GM21526 (cell line): ENCODE results near the gene SKP1.

Source experiments
- ATAC-seq: cut with Tn5 transposase; IDR thresholded peaks from one replicate; pipeline ENCODE4 v1.9.1; 2021; ENCODE audit warnings: moderate library complexity; ENCODE audit not compliant: unreplicated experiment, low FRiP score

Gene SKP1

DNA sequence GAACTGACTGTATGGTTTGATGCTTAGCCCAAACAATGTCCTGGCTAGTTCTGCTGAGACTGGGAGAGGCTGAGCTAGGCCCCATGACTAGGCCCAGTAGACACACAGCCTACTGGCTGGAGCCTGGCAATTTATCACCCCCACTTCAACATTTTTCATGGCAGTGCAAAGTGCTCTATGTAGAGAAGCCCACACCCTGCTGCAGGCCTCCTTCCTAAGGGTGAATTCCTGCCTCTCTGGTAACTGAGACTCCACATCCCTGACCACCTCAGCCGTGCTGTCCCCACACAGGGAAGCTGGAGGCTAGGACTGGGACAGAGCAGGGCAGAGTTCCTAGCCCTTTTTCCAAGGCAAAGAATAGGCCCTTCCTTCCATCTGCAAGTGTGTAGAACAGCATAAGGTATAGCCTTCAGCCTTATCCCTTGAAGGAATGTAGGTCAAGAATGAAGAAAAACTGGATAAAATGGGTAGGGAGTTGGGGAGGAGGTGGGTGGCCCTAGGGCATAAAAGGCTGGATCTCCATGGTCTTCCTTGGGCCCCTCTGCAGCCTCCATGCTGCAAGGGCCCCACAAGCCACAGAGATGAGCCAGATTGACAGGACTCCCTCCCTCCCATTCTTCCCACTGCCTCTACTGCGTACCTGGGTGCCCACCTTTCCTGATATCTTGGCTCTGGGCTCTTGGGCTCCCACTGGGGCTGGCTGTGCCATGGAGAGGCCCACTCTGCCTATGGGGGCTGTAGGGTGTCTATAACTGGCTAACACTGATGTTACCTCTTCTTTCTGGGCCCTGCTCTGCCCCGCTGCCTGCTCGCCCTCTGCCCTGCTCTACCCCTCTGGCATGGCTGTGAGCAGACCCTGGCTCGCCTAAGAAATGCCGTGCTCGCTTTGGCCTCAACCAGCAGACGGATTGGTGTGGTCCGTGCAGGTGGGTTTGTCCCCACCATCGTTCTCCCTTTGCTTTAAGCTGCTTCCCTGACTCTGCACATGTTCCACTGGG, 32.5 kb downstream of the SKP1 start:
- no peak for ATAC-seq

DNA sequence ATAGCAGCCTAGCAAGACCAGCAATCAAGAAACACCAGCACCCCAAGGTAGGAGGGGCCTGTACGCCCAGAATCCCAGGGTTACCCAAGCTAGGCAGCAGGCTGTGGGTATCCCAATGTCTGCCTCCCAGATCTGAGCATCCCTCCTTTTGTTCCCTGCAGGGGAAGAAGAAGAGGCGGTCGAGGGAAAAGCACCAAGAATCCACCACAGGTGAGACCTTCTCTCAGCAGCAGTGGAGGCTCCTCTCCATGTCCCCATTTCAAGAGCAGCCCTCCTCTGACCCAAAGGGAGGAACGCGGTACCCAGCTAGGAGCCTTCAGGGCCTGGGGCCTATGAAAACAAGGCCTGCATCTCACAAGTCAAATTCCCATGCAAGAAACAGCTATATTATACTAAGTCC, 33.3 kb downstream of the SKP1 start:
- no peak for ATAC-seq

DNA sequence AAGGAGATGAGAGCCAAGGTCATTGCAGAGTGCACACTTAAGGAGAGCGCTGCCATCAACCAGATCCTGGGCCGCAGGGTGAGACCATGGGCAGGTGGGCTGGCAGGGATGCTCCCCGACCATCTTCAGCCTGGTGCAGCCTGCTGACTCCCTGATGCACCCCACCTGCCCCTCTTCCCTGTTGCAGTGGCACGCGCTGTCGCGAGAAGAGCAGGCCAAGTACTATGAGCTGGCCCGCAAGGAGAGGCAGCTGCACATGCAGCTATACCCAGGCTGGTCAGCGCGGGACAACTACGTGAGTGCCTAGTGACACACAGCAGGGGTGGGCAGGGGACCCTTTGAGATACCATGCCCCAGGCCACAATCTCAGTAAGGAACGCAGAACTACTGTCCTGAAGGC, 33.9 kb downstream of the SKP1 start:
- no peak for ATAC-seq

DNA sequence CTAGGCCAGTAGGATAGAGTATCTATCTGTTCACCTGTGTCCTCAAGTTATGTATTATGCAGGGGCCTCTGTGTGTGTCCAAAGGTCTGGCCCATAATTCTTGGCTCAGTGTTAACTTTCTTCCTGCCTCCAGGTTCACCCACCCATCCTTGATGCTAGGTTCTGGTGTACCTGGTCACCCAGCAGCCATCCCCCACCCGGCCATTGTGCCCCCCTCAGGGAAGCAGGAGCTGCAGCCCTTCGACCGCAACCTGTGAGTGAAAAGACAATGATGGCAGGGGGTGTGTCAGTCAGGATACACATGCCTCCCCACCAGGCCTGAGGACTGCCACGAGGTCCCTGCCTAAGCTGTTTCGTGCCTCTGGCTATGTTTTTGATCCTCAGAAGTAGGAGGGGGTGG, 34.7 kb downstream of the SKP1 start:
- ATAC-seq = no peak

DNA sequence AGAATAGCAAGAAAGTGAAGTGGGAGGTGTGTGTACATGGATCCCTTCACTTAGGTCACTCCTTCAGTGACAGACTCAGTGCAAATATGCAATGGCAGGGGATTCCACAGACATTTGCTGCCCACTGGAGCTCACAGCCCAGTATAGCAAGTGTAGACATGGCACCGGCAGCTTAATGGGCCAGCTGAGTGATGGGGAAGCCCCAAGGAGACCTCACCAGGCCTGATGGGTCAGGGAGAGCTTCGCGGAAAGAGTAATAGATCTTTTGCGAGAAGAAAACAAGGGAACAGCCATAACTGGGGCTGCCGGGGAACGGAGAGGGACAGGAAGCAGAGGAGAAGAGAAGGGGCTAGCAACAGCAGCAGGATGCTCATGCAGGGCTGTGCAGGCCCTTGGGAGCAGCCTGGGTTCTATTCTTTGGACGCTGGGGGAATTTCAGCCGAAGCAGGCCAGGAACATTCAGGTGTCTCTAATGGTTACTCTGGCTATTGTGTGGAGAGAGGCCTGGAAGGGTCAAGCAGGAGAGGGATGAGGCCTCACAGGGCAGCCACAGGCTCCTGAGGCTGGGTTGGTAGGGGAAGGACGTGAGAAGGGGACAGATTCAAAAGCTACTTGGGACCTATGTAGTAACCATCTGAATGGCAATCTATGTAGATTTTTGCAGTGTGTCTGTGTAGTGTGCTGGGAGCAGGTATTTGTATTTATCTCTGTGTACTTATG, 35.3 kb downstream of the SKP1 start:
- no peak for ATAC-seq

DNA sequence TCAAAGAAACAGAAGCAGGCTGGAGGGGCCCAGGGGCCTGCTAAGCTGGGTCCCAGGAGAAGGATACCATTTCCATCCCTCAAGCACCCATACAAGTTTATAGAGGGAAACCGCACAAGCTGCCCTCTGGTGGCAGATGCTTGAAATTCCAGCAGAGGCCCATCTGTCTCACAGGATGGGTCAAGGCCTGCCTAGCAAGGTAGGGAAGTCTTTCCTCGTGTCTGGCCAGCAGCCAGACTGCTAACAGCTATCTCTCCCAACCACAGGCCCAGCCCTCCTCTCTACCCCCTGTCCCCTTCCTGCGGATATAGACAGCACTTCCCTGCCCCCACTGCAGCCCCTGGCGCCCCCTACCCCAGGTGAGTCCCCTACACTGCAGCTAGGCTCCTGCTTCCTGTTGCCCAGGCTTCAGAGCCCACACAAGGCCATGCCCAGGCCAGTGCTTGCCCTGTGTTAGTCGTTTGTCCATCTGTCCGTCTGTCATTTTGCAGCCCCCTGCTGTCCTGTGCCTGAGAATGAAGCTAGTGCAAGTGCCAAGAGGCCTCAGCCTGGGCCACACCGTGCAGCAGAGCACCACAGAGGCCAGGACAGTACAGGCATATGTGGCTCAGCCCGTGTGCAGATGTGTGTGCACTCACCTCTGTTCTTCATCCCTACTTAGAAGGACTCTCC, 36.1 kb downstream of the SKP1 start:
- peak; percentile 53 for ATAC-seq

DNA sequence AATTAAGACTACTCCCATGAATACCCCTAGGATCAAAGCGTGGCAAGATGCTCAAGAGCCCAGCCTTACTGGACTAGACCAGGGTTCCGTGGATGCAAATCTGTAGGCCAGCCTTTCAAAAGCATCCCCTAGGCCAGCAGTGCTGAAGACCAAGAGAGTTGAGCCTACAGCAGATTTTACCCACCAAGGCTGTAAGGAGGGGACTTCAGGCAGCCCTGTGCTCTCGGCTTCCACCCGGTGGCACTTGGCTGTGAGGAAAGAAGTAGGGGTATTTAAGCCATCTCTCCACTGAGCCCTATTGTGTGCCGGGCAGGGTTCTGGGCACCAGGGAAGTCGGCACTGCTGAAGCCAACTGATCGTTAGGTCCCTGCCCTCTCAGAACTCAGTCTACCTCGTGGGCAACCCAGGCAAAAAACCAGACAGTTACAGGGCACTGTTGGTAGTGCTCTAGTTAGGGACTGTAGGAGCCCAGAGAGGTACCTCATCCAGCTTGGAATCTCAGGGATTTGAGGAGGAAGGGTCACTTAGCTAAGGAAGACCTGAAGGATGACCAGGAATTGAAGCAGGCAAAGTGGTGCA, 36.8 kb downstream of the SKP1 start:
- ATAC-seq = no peak

DNA sequence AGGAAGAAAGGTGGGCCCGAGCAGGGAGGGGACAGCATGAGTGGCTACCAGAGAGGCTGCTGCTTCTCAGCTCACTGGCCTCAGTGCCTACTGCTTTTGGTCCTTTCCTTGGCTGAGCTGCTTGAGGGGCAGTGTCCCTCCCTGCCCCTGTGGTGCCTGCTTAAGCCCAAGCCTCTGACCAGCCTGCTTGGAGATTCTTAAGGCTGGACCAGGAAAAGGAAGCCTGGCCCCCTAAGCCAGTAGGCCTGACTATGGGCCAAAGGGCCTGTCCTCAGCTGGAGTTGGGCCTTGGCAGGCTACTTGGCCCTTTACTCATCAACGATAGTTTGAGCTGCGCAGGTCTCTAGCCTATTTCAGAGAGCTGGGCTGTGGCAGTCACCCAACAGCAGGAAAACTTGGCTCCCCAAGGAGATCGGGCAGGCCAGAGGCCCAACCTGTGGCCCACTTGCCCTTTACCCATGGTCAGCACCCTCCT, 37.3 kb downstream of the SKP1 start:
- ATAC-seq = no peak

DNA sequence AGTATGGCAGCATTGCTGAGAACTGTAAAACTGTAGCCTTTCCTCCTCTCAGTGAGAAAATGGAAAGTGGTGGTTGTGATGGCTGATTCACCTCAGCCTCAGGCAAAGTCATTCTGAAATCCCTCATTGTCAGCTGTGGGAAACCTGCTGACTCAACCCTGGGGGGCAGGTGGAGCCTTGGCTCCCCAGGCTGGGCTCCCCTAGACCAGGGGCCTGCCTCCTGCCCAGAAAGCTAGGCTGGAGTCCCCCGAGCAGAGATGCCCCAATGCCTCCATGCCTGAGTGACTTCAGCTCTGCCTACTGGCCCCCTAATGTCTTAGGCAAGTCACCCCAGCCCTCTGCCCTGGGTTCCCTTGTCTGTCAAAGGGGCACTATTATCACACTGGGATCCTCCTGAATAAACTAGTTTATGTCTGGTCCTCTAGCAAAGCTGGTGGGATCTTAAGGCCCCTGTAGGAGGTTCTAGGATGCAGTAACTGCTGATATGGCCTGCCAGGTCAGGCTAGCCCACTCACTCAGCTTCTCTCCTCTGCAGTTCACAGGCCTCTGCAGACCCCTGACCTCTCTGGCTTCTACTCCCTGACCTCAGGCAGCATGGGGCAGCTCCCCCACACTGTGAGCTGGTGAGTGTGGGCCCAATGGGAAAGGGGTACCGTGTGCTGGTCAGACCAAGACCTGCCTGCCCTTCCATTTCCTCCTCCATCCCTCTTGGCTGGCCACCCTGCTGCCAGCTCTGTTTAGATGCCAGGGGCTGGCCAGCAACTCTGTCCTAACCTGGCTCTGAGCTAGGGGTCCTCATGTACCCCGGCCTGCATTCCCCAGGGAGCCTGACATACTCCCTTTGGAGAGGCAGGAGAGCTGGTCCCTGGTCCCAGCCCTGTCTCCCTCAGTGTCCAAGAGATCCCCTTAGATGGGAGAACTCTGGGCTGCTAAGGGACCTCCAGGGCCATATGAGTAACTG, 38.1 kb downstream of the SKP1 start:
- peak; percentile 56 for ATAC-seq

DNA sequence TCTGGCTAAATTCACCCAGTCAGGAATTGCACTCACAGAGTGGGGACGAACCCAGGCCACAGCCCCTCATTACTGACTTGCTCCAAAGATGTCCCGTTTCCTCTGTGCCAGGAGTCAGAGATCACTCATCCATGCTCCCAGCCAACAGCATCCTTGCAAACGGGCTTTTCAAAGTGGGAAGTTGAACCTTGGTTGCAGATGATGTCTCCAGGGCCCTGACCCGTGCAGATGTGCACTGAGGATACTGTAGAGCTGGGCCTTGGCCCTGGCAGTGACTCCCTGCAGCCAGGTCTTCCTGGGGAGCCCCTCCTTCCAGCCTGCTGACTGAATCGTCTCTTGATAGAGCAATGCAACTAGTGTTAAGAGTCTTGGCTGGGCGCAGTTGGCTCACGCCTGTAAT, 40.0 kb downstream of the SKP1 start:
- ATAC-seq = no peak

DNA sequence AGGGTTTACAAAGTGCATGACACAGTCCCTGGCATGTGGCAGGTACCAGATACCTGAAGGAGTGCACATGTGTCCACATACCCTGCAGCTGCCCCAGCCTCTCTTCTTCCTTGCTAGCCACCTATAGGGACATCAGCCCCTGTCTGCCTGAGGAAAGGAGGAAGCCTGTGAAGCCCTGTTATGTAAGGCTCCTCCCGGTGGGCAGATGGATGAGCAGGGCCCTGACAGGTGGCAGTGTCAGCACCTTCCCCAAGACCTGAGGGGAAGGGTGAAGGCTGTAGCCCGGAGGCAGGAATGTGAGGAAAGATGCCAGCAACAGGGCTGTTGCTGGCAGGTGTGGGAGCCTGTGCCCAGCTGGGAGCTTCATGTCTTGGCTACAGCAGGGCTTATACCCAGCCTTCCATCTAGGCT, 40.5 kb downstream of the SKP1 start:
- ATAC-seq = no peak

DNA sequence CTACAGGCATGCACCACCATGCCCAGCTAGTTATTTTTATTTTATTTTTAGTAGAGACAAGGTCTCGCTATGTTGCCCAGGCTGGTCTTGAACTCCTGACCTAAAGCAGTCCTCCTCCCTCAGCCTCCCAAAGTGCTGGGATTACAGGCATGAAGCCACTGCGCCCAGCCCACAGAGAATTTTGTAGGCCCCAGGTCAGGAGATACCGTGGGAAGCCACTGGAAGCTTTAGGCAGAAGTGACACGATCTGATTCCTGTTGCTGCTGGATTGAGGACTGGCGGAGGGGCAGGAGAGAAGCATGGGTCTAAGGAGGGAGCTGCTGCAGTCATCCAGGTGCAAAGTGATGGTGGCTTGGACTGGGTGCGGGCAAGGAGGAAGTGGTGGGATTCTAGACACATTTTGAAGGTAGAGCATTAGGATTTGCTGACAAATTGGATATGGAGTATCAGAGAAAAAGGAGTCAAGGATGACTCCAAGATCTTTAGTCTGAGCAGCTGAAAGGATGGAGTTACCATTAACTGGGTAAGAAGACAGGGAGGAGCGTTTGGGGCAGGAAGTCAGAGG, 41.6 kb downstream of the SKP1 start:
- no peak for ATAC-seq

DNA sequence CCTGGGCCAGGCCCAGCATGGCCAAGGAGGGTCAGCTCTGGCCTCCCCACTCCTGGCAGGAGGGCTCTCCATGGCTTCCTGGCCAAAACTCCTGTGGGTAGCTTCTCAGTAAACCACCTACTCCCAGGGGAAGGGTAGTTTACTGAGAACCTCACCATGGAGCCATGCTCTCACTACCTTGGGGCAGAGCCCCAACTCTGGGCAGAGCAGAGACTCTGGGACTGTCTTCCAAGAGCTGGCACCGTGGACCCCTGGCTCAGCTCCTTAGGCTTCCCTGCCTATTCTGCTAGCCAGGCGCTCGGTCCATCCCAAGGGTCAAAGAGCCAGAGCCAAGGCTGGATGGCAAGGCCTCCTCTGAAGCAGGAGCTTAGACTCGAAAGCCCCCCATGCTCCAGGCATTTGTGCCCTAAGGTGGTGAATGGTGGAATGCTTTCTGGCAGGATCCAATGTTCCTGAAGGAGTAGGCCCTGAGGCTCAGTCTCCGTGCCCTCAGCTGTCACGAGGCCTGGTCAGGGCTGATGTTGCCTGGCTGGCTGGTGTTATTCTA, 42.7 kb downstream of the SKP1 start:
- no peak for ATAC-seq

DNA sequence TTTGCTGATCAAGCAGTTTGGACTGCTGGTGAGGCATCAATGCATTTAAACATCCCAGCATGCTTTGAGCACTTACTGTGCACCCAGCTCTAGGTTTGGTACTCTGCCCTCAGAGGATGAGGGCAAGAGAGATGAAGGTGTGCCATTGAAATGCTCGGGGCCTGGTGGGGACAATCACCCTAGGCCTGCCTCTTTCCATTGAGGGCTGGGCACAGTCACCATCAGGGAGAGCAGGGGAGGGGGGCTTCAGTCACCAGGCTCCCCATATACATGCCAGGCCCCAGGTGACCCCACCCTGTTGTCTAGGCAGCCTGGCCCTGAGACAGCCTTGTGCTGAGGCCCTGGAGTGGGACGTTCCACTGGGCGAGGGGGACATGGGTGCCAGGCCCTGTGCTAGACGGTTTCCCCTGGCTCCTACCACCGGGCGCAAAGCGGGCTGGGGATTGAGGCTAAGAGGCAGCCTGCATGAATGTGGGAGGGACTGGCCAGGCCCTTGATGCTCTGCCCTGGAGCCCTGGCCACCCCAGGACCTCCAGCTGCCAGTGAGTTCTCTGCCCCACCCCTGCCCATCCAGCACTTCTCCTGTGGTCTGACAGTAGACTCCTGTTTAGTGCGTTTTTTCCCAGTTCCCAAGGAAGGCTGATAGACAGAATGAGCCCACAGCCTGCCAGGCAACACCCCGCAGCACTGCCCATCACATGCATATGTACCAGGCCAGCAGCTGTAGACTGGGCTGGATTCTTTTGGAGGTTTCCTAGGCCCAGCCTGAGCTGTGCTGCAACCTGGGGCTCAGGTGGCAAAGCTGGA, 43.4 kb downstream of the SKP1 start:
- no peak for ATAC-seq

DNA sequence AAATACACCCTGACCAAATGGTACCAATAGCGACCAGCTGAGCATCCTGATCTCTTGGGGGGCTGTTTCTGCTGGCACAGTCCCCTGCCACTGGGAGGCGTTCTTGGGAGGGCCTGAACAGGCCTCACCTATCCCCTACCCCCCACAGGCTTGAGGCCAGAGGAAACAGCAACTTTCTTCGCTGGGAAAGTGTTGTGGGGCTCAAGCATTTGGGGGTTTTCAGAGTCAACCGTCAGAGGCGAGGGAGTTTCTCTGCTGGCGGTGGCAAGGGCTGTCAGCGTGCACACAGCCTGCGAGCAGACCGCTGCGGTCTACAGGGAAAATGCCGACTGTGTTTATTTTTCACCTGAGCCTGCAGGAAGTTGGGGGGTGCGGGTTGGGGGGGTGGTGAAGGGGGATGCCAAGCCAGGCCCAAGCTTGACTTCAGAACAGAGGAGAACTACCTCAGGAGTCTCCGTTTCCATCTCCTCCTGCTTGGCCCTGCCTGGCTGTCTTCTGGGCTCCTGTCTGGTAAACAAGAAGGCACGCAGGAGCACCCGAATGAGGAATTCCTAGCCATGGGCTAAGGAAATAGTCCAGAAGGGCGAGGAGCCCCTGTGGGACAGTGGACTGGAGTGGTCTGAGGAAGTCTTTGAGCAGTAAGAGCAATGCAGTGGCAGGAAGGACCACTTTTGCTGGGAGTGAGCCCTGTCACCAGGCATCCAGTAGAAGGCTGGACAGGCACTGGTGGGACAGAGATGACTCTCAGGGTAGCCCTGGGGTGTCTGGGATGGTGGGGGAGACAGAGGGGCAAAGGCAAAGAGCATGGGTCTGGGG, 44.2 kb downstream of the SKP1 start:
- peak; percentile 46 for ATAC-seq

DNA sequence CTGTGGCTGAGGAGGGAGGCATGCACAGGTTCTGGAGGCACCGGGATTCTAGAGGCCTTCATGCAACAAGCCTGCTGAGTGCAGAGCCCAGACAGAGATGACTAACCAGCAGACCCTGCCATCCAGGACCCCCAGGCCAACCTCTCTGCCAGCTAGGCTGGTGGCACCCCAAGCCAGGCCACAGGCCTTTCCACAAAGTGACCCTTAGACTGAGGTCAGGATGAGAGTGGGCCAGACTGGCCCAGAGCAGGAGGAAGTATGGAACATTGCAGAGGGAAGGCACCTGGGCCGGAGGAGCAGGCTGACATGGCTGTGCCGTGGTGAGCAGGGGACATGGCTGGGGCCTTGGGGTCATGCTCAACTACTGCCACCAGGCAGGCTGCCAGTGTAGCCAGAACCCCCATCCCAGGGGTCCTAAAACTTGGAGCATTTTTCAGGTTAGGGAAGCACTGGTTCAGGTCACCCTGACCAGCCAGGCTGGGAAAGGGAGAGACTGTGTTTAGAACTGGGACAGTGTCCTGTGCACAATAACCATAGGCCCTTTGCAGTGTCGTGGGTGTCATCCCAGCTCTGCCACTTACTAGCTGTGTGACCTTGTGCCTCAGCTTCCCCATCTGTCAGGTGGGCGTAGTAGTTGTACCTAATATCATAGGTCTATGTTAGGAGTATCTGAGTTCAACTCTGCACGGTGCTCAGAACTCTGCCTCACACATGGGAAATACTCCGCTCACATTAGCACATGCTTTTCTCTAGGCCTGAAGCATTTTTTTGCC, 45.0 kb downstream of the SKP1 start:
- ATAC-seq = no peak

DNA sequence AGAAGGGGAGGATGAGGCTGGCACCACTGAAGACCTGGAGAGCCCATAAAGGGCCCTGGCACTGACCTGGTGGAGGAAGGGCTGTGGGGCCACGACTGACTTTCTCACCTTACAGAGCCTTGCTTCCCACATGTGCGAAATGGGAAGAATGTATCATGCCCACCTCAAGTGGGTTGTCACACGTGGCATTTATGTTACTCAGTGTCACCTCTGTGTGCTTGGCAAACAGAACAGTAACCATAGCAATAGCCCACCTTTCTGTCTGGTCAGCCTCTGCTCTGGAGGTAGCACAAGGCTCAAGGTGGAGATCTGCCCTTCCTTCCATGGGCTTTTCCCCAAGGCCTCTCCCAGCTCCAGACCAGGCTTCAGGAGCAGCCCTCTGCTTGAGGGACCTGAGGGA, 45.6 kb downstream of the SKP1 start:
- no peak for ATAC-seq
